ENCODE measurements around the gene APBB1IP.

DNA sequence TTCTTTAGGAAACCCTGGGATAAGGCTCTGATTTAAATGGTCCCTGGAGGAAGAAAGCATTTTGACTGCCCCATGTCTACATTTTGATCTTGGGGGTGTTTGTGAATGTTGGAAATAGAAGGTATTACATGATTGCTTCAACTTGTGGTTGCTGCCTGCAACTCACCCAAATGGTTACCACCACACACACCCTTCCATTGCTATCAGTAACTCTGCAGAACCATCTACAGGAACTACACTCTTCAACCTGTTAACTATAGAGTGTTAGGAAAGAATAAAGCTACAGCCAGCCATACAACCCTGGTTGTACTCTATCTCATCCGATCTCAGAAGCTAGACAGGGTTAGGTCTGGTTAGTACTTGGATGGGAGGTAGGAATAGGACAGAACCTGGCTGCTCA is 71.2 kb downstream of the APBB1IP start:
- TF ChIP-seq, protein P1, sequence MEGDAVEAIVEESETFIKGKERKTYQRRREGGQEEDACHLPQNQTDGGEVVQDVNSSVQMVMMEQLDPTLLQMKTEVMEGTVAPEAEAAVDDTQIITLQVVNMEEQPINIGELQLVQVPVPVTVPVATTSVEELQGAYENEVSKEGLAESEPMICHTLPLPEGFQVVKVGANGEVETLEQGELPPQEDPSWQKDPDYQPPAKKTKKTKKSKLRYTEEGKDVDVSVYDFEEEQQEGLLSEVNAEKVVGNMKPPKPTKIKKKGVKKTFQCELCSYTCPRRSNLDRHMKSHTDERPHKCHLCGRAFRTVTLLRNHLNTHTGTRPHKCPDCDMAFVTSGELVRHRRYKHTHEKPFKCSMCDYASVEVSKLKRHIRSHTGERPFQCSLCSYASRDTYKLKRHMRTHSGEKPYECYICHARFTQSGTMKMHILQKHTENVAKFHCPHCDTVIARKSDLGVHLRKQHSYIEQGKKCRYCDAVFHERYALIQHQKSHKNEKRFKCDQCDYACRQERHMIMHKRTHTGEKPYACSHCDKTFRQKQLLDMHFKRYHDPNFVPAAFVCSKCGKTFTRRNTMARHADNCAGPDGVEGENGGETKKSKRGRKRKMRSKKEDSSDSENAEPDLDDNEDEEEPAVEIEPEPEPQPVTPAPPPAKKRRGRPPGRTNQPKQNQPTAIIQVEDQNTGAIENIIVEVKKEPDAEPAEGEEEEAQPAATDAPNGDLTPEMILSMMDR (IDR thresholded peaks at IDR 0.05): no peak
- TF ChIP-seq POLR2A (IDR thresholded peaks at IDR 0.05): no peak

All from uterus (tissue), 2 donors.